DMS 273 (cell line): ENCODE measurements around the gene IRAK1.

Source experiments
- DNase-seq: peaks from one replicate; lab custom pipeline; 2025; ENCODE audit not compliant: unreplicated experiment; lab: John Stamatoyannopoulos, UW

IRAK1 gene

GRCh38 chrX:154019633-154020528, at the start of gene IRAK1:
TSS of gene IRAK1 (minus strand) at chrX:154019902. CDS start at chrX:154019812, 90 bp downstream.
- peak; percentile 84 for DNase-seq

GRCh38 chrX:154068560-154068959, 48.9 kb upstream of the IRAK1 start:
- DNase-seq: no peak

- DNase-seq: no peak
Observed at GRCh38 chrX:154064637-154065435, 45.1 kb upstream of the IRAK1 start.

GRCh38 chrX:154063234-154063633, 43.5 kb upstream of the IRAK1 start:
- no peak for DNase-seq

- DNase-seq: no peak
Observed at GRCh38 chrX:154061801-154062200, 42.1 kb upstream of the IRAK1 start.

- no peak for DNase-seq
Observed at GRCh38 chrX:154059729-154060245, 40.1 kb upstream of the IRAK1 start.

- no peak for DNase-seq
Observed at GRCh38 chrX:154059231-154059630, 39.5 kb upstream of the IRAK1 start.

GRCh38 chrX:154058214-154058997, 38.7 kb upstream of the IRAK1 start:
- no peak for DNase-seq

- DNase-seq: no peak
Observed at GRCh38 chrX:154057791-154058190, 38.1 kb upstream of the IRAK1 start.

- no peak for DNase-seq
Observed at GRCh38 chrX:154056770-154057241, 37.1 kb upstream of the IRAK1 start.

- peak; percentile 90 for DNase-seq
Observed at GRCh38 chrX:154051201-154051810, 31.6 kb upstream of the IRAK1 start.

- no peak for DNase-seq
Observed at GRCh38 chrX:154050113-154050495, 30.4 kb upstream of the IRAK1 start.

- DNase-seq: no peak
Observed at GRCh38 chrX:154049209-154050112, 29.8 kb upstream of the IRAK1 start.

- no peak for DNase-seq
Observed at GRCh38 chrX:154048398-154048797, 28.7 kb upstream of the IRAK1 start.

- DNase-seq: no peak
Observed at GRCh38 chrX:154046940-154047610, 27.4 kb upstream of the IRAK1 start.

GRCh38 chrX:154046031-154046781, 26.5 kb upstream of the IRAK1 start:
- DNase-seq: peak; percentile 74

- DNase-seq: no peak
Observed at GRCh38 chrX:154044091-154044490, 24.4 kb upstream of the IRAK1 start.
